ENCODE measurements around the gene BZW1.
"Not testable (repeated sequence)": the region's sequence is repeated elsewhere in the genome, so short reads cannot be mapped to it uniquely, and the experiment has no call there.

Gene BZW1

GRCh38 chr2:200814917-200815316 is 3.2 kb downstream of the BZW1 start:
- Histone ChIP-seq H3K36me3 (ENCODE audit: control insufficient read depth, insufficient read depth, low read length) (peaks cover 5% of the 10 kb centered on the region), H3K9ac (ENCODE audit: low read length) (no peak overlapping the region), H3K27me3 (ENCODE audit: control insufficient read depth, insufficient read depth, low read length) (no peaks in the 10 kb centered on the region), H3K9me3 (ENCODE audit: control insufficient read depth, low read length) (no peaks in the 10 kb centered on the region), H3K4me1 (ENCODE audit: control insufficient read depth, insufficient read depth, low read length) (peaks cover 19% of the 10 kb centered on the region), H3K4me3 (ENCODE audit: low read length) (no peak overlapping the region)

- H3K4me1 ChIP-seq (ENCODE audit: control insufficient read depth, insufficient read depth, low read length); H3K9me3 ChIP-seq (ENCODE audit: control insufficient read depth, low read length); H3K4me3 ChIP-seq (ENCODE audit: low read length); H3K9ac ChIP-seq (ENCODE audit: low read length); H3K27me3 ChIP-seq (ENCODE audit: control insufficient read depth, insufficient read depth, low read length): not testable (repeated sequence)
- peaks cover 13% of the 10 kb centered on the region for H3K36me3 ChIP-seq (ENCODE audit: control insufficient read depth, insufficient read depth, low read length)
Observed at GRCh38 chr2:200818732-200819131, 7.0 kb downstream of the BZW1 start.

- Histone ChIP-seq H3K4me1 (ENCODE audit: control insufficient read depth, insufficient read depth, low read length) (no peaks in the 10 kb centered on the region), H3K36me3 (ENCODE audit: control insufficient read depth, insufficient read depth, low read length) (peaks cover 13% of the 10 kb centered on the region), H3K9me3 (ENCODE audit: control insufficient read depth, low read length) (no peaks in the 10 kb centered on the region), H3K9ac (ENCODE audit: low read length) (no peak overlapping the region), H3K4me3 (ENCODE audit: low read length) (no peak overlapping the region), H3K27me3 (ENCODE audit: control insufficient read depth, insufficient read depth, low read length) (no peaks in the 10 kb centered on the region)
Observed at GRCh38 chr2:200820573-200821234, 9.0 kb downstream of the BZW1 start.

GRCh38 chr2:200821686-200822245 is 10.1 kb downstream of the BZW1 start:
- Histone ChIP-seq H3K36me3 (ENCODE audit: control insufficient read depth, insufficient read depth, low read length) (peaks cover 13% of the 10 kb centered on the region), H3K9me3 (ENCODE audit: control insufficient read depth, low read length) (no peaks in the 10 kb centered on the region), H3K9ac (ENCODE audit: low read length) (no peak overlapping the region), H3K4me1 (ENCODE audit: control insufficient read depth, insufficient read depth, low read length) (no peaks in the 10 kb centered on the region), H3K27me3 (ENCODE audit: control insufficient read depth, insufficient read depth, low read length) (no peaks in the 10 kb centered on the region), H3K4me3 (ENCODE audit: low read length) (no peak overlapping the region)

DNA sequence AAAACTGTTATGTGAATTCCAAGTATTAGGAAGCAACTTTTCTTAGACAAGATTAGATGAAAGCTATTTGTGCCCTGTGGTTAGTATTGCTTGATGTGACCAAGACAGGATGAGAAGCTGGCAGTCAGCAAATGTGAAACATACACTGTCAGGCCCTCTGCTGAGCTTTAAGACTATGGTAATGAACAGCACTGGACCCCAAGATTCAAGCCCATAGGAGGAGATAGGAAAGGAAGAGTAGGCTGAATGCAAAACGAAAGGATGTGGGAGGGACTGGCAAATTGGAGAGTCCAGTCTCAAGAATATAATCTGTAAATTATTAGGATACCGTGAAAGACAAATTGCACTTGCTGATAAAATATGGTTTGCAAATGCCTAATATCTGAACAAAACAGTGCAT is 16.4 kb downstream of the BZW1 start:
- Histone ChIP-seq H3K9ac (ENCODE audit: low read length) (no peak overlapping the region), H3K4me3 (ENCODE audit: low read length) (no peak overlapping the region), H3K9me3 (ENCODE audit: control insufficient read depth, low read length) (no peaks in the 10 kb centered on the region), H3K4me1 (ENCODE audit: control insufficient read depth, insufficient read depth, low read length) (no peaks in the 10 kb centered on the region), H3K36me3 (ENCODE audit: control insufficient read depth, insufficient read depth, low read length) (no peaks in the 10 kb centered on the region), H3K27me3 (ENCODE audit: control insufficient read depth, insufficient read depth, low read length) (no peaks in the 10 kb centered on the region)

DNA sequence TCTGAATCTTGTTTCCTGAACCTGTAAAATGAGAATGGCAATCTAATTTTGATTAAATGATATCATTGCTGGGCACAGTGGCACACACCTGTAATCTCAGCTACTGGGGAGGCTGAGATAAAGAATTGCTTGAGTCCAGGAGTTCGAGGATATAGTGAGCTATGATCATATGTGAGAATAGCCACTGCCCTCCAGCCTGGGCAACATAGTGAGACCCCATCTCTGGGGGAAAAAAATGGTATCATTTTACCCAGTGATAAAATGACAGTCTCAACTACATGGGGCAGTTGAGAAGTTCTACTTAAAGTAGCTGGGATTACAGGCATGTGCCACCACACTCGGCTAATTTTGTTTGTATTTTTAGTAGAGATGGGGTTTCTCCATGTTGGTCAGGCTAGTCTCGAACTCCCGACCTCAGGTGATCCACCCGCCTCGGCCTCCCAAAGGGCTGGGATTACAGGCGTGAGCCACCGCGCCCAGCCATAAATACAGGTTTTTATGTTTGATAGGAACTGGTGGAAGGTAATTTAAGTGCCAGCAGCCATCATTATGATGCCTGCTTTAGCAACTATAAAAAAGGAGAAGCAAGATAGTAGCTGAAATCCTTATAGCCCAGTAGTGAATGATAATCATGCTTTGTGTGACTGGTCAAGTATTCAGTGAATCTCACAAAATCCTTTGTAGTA is 17.0 kb downstream of the BZW1 start:
- Histone ChIP-seq H3K27me3 (ENCODE audit: control insufficient read depth, insufficient read depth, low read length) (no peaks in the 10 kb centered on the region), H3K9ac (ENCODE audit: low read length) (no peak overlapping the region), H3K4me1 (ENCODE audit: control insufficient read depth, insufficient read depth, low read length) (no peaks in the 10 kb centered on the region), H3K36me3 (ENCODE audit: control insufficient read depth, insufficient read depth, low read length) (no peaks in the 10 kb centered on the region), H3K4me3 (ENCODE audit: low read length) (no peak overlapping the region), H3K9me3 (ENCODE audit: control insufficient read depth, low read length) (no peaks in the 10 kb centered on the region)

DNA sequence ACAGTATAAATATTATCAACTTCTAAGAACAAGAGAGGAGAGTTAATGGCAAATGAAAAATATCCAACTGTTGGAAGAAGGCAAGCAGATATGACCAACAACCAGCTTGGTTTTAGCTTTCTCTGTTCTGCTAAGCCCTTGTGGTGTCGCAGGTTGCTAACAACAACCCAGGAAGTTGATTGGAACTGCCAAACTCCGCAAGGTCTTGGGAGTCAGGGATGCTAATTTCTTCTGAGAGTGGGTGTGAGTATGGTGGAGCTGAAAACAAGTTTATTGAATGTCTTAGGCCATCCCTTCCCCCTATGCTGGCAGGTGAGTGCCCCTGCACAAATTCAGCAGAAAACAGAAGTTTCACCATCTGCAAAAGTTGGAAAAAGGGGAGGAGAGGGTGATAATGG is 17.5 kb downstream of the BZW1 start:
- no peak overlapping the region for H3K9ac ChIP-seq (ENCODE audit: low read length)
- H3K9me3 ChIP-seq (ENCODE audit: control insufficient read depth, low read length), result no peaks in the 10 kb centered on the region
- H3K27me3 ChIP-seq (ENCODE audit: control insufficient read depth, insufficient read depth, low read length), result no peaks in the 10 kb centered on the region
- H3K36me3 ChIP-seq (ENCODE audit: control insufficient read depth, insufficient read depth, low read length), result no peaks in the 10 kb centered on the region
- H3K4me3 ChIP-seq (ENCODE audit: low read length), result no peak overlapping the region
- no peaks in the 10 kb centered on the region for H3K4me1 ChIP-seq (ENCODE audit: control insufficient read depth, insufficient read depth, low read length)

DNA sequence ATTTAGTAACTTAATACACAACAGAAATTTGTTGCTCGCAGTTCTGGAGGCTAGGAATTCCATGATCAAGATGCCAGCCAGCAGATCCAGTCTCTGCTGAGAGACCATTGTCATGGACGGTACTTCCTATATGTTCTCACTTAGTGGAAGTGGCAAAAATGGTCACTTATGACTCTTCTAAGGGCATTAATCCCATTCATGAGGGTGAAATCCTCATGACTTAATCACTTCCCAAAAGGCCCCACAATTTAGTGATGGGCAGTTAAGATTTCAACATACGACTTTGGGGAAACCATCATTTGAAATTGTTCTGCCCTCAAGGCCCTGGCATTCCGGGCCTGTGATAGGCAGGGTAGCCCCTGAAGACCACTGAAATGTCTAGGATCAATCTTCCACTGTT is 23.0 kb downstream of the BZW1 start:
- Histone ChIP-seq H3K4me3 (ENCODE audit: low read length) (no peak overlapping the region), H3K9ac (ENCODE audit: low read length) (no peak overlapping the region), H3K9me3 (ENCODE audit: control insufficient read depth, low read length) (no peaks in the 10 kb centered on the region), H3K27me3 (ENCODE audit: control insufficient read depth, insufficient read depth, low read length) (no peaks in the 10 kb centered on the region), H3K36me3 (ENCODE audit: control insufficient read depth, insufficient read depth, low read length) (no peaks in the 10 kb centered on the region), H3K4me1 (ENCODE audit: control insufficient read depth, insufficient read depth, low read length) (no peaks in the 10 kb centered on the region)

DNA sequence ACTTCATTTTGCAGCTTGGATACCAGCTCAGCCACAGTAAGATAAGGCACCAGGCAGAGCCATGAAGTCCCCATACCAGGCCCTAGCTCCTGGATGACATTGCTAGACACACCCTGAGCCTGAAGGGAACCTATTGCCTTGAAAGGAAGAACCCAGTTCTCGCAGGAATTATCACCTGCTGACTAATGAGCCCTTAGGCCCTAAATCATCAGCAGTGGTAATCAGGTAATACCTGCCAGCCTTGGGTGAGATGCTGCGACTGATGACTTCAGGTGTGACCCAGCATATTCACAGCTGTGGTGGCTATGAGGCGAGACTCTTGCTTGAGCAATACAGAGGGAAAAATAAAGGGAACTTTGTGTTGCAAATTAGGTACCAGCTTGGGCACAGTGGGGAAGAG is 27.8 kb downstream of the BZW1 start:
- no peak overlapping the region for H3K4me3 ChIP-seq (ENCODE audit: low read length)
- no peak overlapping the region for H3K9ac ChIP-seq (ENCODE audit: low read length)

DNA sequence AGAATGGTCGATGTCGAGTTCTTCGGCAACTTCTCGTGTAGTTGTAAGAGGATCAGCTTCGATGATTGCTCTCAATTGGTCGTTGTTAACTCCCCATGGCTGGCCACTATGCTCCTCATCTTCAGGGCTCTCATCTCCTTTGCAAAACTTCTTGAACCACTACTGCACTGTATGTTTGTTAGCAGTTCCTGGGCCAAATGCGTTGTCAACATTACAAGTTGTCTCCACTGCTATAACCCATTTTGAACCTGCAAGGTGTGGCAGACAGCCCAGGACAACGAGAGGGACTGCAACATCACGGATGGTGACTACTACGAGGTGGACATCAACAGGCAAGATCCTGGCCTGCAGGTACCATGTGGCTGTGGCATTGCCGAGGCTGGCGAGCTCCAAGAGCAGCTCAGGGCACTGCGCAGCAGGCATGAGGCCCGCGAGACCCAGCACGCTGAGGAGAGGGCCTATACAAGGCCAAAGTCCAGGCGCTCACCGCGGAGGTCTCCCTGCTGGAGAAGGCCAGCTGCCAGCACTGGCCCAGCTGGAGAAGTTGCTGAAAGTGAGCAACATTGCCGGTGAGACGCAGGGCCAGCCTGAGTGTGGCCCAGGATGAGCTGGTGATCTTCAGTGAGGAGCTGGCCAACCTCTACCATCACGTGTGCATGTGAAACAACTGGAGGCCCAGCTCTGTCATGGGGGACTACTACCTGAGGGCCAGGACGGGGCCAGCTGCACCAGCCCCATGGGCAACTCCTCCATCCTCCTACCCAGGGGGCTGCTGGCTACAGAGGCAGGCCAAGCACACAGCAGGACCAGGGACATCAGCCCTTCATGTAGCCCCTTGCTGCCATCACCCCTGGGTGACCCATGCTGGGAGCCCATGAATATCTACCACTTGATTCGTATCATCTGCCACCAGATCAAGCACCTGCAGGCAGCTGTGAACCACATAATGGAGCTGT is 32.6 kb downstream of the BZW1 start:
- Histone ChIP-seq H3K4me1 (ENCODE audit: control insufficient read depth, insufficient read depth, low read length) (no peaks in the 10 kb centered on the region), H3K27me3 (ENCODE audit: control insufficient read depth, insufficient read depth, low read length) (no peaks in the 10 kb centered on the region), H3K36me3 (ENCODE audit: control insufficient read depth, insufficient read depth, low read length) (no peaks in the 10 kb centered on the region), H3K9ac (ENCODE audit: low read length) (no peak overlapping the region), H3K4me3 (ENCODE audit: low read length) (no peak overlapping the region), H3K9me3 (ENCODE audit: control insufficient read depth, low read length) (no peaks in the 10 kb centered on the region)

More for the DNA sequence above, 27.8 kb downstream of the BZW1 start:
- no peaks in the 10 kb centered on the region for H3K36me3 ChIP-seq (ENCODE audit: control insufficient read depth, insufficient read depth, low read length)
- no peaks in the 10 kb centered on the region for H3K4me1 ChIP-seq (ENCODE audit: control insufficient read depth, insufficient read depth, low read length)
- no peaks in the 10 kb centered on the region for H3K9me3 ChIP-seq (ENCODE audit: control insufficient read depth, low read length)
- H3K27me3 ChIP-seq (ENCODE audit: control insufficient read depth, insufficient read depth, low read length), result no peaks in the 10 kb centered on the region

GRCh38 chr2:200845194-200845593 is 33.5 kb downstream of the BZW1 start:
- Histone ChIP-seq H3K9ac (ENCODE audit: low read length) (no peak overlapping the region), H3K4me3 (ENCODE audit: low read length) (no peak overlapping the region), H3K4me1 (ENCODE audit: control insufficient read depth, insufficient read depth, low read length) (no peaks in the 10 kb centered on the region), H3K9me3 (ENCODE audit: control insufficient read depth, low read length) (no peaks in the 10 kb centered on the region), H3K27me3 (ENCODE audit: control insufficient read depth, insufficient read depth, low read length) (no peaks in the 10 kb centered on the region), H3K36me3 (ENCODE audit: control insufficient read depth, insufficient read depth, low read length) (no peaks in the 10 kb centered on the region)

All from mucosa of stomach (tissue), 1 donor.